ENCODE results near the gene HS1BP3.

Gene HS1BP3

DNA sequence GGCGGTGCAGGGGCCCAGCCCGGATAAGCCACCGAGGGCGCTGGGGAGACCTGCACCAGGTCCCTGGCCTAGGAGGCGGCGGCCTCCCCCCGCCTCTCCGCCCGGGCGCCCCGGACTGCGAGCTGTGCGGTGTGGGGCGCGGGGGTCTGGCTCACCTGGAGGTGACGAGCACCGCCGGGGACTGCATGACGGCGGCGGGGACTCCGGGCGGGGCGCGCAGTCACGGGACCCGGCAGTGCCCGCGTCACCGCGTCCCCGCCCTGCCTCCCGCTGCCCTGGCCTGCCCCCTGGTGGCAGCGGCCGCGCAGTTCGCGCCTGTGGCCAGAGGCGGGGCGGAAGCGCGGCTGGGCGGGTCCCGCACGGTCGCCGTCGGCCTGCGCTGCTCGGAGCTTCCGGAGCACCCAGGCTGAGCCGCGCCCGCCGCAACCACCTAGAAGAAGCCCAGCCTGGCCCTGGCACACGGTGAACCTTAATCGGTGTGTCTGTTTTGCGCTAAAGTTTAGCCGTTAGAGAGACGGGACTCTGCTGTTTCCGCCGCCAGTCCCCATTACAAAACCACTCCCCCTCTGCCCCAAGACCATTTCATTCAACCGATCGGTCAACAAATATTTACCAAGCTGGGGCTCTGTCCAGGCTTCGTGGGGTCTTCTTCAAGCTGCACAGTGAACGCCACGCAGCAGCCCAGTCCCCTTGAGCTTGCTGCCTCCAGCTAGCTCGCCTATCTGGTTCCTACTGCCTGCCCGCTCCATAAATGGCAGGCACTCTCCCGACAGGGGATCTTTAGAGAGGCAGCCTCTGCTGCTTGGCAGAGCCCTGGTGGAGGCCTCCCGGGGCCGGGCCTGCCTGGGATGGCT lies at the start of gene HS1BP3:
HS1BP3 (minus strand) TSS at position 222 of the 854 bp plus-strand sequence; CDS start at position 187, 35 bp downstream.
- DNase-seq = peak; percentile 82

DNA sequence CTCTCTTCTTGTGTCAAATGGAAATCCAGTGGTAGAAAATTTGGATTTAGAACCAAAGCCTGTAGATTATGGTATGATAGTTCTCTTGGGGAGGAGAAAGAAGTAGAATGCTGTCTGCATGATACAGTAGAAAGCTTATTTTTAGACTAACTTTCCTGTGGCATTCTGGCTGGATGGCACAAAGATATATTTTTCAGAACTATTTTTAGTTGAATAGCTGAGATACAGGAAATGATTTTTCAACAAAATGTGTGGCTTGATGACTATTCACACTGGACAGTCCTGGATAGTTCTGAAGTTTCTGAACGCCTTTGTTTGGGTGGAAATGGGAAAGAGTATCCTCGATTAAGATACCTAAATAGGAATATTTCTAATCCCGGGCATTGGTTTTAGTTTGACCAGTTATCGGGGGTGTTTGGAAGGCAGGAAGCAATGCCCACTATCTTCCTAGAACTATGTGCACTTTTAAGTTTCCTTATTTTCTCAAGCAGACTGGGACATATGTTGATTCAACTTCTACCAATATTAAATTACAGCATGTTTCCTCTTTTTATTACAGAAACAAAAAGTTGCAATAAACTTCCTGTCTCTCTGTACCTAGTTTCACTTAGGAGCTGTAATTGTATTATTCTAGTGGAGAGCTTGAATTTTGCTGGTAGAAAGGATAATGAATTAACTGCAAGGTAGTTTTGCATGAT lies 48.2 kb upstream of the HS1BP3 start:
- no peak for DNase-seq

DNA sequence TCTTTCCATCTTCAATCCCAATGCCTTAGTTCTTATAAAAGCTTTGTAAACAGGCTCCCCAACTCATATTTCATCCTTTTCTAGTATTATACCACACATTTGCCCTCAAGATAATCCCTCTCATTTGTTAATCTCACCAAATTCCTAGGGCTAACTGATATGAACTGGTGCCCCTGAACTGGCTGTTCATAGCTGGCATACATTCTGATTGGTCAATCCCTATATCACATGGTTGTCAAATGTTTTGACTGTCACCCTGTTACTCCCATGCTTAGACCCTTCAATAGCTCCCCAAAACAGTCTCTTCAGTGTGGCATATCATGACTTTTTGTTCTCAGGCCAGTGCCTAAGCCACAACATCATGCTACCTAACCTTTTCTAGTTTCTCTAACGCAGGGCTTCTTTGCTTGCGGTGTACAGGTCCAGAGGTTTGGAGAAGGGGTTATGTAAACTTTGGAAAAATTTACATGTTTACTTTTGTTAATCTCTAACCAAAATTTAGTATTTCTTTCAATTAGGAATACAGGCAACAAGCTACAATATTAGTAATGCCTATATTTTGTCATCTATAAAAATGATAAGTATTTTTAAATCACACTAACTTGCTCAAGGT lies 46.5 kb upstream of the HS1BP3 start:
- no peak for DNase-seq

DNA sequence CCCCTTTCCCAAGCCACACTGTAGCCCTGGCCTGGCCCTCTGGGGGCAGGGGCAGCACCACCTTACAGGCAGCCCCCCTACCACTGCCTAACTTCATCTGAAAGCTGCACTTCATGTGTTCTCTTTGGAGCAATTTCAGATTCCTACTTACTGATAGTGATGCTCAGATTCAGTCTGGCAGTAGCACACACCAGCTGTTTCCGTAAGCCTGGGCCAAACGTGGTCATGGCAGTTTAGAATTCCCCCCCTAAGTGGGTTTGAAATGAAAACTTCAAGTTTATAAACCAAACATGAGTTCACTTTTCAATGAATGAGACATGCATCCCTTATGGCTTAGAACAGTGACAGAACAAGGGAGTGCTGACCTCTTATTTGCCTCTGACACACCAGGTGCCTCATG lies 45.5 kb upstream of the HS1BP3 start:
- no peak for DNase-seq

DNA sequence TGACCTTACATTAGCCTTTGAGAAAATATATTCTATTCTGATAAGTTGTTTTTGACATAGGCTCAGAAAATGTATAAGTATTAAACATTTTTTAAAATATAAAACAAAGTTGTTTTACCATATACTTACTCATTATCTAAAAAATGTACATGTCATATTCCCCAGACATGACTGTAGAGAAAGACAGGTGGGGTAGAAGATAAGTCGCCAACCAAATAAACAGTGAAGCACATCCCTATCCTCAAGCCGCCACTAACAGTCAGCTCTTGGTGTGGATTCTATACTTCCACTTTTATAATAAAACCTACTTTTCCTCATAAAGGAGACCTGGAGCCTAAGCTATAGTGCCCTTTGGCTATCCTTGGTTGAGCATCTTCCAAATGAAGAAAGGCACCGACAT lies 42.4 kb upstream of the HS1BP3 start:
- no peak for DNase-seq

- no peak for DNase-seq
Measured at GRCh38 chr2:20692081-20692480, 41.2 kb upstream of the HS1BP3 start.

DNA sequence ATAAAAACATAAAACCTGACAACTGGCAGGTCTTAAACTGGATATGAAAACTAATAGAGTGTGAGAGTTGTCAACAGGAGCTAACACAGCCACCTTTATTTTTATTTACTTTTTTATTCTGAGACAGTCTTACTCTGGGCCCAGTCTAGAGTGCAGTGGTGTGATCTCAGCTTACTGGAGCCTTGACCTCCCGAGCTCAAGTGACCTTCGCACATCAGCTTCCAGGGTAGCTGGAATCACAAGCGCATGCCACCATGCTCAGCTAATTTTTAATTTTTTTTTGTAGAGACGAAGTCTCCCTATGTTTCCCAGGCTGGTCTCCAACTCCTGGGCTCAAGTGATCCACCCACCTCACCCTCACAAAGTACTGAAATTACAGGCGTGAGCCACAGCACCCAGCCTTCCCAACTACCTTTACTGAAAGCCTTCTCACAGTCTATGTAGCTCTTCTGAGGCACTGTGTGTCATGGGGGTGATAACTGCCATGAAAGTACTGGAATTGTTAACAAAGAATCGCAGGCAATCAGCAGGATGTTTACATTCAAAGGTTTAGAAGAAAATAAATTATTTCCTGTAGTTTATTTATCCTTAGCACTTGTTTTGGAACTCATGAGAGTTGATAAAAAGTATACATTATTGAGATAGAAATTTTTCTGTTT lies 40.3 kb upstream of the HS1BP3 start:
- DNase-seq = no peak

DNA sequence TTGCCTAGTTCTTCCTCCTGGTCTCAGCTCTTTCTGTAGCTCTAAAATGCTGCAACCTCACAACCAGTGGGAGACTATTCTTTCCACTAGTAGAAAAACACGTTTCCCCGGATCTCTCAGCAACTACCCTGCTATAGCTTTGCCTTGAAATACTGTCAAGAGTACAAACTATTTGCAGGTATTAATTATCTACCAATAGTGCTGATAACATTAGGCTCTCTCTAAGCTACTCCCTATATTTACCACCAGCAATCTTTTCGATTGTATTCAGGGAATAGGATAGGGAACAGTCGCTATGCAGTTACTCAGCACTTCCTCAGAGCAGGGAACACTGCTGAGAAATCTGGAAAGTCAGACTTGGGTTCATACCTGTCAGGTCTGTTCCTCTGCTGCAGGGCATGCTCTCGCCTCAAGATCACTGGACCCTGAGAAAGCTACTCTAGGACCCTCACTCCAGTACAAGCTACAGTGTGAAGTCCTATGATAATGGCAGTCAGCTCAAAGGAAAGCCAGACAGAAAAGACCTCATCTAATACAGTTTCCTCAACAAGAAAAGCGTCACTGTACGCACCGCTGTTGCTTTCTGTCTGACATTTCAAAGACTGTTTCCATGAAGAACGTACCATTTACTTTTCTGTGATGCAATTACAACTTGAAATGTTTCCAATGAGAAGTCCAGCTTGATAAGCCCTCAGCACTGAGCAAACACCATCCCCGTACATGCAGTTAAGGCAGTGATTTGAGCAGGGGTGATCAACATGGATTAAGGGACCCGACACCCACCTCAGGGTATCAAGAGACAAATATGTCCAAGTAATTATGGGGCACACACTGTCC lies 38.7 kb upstream of the HS1BP3 start:
- no peak for DNase-seq

DNA sequence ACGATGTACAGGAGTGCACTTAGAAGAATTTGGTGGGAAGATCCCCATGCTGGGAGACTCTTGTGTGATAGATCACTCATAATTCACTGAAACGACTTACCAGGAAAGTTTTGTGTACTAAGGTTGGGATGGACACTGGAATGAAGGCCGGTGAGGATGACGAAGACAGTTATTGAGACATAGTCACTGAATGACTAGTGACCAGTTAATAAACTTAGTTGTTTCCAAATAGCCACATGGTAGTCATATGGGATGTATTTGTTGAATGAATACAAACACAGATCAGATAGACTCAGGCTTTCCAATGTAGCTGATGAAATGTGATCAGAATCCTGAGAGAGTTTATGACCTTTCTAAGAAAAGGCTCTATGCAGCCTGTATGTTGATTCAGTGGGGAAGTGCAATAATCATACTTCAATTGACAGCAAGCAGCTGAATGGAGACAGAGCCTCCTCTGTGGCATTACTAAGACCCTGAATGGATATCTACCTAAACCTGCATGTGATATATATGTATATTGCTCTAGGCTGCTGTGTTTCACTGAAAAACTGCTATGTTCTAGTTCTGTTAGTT lies 36.4 kb upstream of the HS1BP3 start:
- no peak for DNase-seq

GRCh38 chr2:20684581-20685063 lies 33.7 kb upstream of the HS1BP3 start:
- DNase-seq = no peak

DNA sequence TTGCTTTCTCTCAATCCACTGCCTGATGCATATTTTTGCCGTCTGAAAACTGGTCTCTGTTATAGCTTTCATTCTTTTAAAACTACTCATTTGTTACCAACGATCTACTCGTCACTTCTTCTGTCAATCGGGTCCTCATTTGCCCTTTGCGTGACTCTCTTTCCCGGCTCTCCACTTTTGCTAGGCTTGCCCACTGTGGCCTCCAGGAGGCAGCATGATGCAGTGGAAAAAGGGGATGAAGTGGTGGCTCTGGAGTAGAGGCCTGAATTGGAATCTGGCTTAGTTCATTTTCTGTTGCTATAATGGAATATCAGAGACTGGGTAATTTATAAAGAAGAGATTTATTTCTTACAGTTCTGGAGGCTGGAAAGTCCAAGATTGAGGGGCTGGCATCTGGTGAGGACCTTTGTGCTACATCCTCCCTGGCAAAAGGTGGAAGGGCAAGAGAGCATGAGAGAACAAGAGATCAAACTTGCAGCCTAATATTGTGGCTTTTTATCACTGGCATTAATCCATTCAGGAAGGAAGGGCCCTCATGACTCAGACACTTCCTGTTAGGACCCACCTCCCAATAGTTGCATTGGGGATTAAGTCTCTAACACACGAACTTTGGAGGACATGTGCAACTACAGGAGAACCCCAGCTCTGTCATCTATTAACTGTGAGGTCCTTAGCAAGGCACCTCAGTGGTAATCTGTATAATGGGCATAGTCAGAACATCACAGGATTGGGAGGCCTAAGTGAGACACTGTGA lies 31.4 kb upstream of the HS1BP3 start:
- no peak for DNase-seq

DNA sequence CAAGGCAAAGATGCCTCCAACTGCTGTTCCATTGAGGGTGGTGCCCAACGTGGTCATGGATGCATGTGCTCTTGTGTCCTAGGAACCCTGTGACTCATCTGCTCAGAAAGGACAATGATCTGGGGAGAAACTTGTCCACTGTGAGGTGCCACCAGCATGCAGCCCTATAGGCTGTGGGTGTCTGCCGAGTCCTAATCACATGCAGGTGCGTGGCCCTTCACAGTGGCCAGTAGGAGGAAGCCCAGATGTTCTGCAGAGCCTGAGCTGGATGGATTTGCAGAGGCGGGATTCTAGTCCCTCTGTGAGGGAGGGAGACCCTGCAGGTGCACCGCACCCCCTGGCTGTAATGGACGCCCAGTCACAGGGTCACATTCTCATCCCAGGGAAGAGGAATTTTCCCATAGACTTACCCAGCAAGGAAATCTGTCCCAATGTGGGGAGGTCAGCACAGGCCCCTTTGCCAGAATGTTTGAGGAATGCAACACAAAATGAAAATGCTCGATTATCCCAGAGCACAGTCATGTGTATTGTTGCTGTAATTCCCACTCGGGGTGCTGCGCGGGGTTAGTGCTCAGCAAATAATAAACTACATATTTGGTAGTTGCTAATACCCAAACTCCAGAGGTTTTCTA lies 30.0 kb upstream of the HS1BP3 start:
- no peak for DNase-seq

GRCh38 chr2:20678780-20679179 lies 27.9 kb upstream of the HS1BP3 start:
- no peak for DNase-seq

- DNase-seq = no peak
Measured at GRCh38 chr2:20678086-20678395, 27.1 kb upstream of the HS1BP3 start.

GRCh38 chr2:20677301-20678085 lies 26.6 kb upstream of the HS1BP3 start:
- DNase-seq = no peak

GRCh38 chr2:20676353-20677215 lies 25.7 kb upstream of the HS1BP3 start:
- DNase-seq = no peak

- DNase-seq = peak; percentile 9
Measured at GRCh38 chr2:20675701-20676352, 24.9 kb upstream of the HS1BP3 start.

DNA sequence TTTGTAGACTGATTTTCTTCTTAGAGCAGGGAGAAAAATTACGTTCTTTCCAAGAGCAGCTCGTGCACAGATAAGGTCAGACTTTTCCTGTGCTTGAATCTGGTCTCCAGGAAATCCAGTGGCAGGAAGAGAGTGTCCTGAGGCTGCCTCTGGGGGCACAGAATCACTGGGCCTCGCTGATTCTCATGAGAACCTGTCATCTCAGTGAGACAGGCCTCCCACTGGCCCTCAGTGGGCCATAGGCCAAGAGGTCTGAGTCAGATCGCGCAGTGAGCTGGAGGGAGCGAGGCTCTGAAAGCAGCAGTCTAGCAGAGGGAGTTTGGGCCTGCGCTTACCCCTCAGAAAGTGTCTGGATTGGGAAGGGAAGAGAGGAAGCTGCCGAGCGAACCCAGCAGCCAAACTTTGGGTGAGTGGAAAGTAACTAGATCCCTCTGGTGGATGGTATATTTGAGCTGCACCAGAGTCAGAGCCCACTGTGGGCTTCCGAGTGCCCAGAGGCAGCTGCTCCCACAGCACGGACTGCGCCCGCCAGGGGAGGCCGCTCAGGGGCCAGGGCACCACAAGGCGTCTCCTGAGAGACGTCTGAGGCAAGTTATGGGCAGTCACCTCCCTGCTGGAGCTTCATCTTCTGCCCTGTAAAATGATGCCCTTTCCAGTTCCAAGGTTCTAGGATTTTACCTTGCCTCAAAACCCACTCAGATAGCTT lies 24.2 kb upstream of the HS1BP3 start:
- no peak for DNase-seq

Data from NCI-H2171 treated with DMSO at 0.1 percent for 48 hours (cell line).